ENCODE measurements around the gene PKDCC.

Gene PKDCC

DNA sequence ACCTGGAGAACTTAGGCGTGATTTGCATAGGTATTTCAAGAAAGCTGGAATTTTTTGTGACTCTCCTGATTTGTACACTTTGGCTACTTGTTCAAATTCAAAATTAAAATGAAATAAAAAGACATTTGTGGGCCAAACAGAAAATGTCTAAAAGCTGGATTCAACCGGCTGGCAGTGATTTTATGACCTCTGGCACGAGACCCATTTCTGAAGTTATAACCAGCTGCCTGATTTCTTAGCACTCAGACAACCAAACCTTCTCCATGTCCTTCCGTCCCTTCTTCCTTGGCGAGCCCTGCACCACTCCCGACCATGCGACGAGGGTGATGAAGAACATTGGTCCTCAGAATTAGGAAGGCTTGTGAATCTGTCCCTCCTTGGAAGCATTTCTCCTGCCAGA is 19.7 kb downstream of the PKDCC start:
- Histone ChIP-seq H3K36me3 (ENCODE audit: low read depth) (no peaks in the 10 kb centered on the region), H3K4me3 (ENCODE audit: severe bottlenecking) (no peak overlapping the region), H3K9me3 (ENCODE audit: severe bottlenecking) (no peaks in the 10 kb centered on the region), H3K27me3 (ENCODE audit: insufficient read depth, poor library complexity, severe bottlenecking) (no peaks in the 10 kb centered on the region), H3K27ac (ENCODE audit: poor library complexity, severe bottlenecking) (no peak overlapping the region), H3K4me1 (ENCODE audit: insufficient read depth, poor library complexity, severe bottlenecking) (no peaks in the 10 kb centered on the region)
- TF ChIP-seq, protein P1, sequence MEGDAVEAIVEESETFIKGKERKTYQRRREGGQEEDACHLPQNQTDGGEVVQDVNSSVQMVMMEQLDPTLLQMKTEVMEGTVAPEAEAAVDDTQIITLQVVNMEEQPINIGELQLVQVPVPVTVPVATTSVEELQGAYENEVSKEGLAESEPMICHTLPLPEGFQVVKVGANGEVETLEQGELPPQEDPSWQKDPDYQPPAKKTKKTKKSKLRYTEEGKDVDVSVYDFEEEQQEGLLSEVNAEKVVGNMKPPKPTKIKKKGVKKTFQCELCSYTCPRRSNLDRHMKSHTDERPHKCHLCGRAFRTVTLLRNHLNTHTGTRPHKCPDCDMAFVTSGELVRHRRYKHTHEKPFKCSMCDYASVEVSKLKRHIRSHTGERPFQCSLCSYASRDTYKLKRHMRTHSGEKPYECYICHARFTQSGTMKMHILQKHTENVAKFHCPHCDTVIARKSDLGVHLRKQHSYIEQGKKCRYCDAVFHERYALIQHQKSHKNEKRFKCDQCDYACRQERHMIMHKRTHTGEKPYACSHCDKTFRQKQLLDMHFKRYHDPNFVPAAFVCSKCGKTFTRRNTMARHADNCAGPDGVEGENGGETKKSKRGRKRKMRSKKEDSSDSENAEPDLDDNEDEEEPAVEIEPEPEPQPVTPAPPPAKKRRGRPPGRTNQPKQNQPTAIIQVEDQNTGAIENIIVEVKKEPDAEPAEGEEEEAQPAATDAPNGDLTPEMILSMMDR (IDR thresholded peaks at IDR 0.05; ENCODE audit: poor library complexity, severe bottlenecking) = no peak
- DNase-seq (ENCODE audit: low spot score) (no peak), ATAC-seq (ENCODE audit: low read depth) (no peak)

DNA sequence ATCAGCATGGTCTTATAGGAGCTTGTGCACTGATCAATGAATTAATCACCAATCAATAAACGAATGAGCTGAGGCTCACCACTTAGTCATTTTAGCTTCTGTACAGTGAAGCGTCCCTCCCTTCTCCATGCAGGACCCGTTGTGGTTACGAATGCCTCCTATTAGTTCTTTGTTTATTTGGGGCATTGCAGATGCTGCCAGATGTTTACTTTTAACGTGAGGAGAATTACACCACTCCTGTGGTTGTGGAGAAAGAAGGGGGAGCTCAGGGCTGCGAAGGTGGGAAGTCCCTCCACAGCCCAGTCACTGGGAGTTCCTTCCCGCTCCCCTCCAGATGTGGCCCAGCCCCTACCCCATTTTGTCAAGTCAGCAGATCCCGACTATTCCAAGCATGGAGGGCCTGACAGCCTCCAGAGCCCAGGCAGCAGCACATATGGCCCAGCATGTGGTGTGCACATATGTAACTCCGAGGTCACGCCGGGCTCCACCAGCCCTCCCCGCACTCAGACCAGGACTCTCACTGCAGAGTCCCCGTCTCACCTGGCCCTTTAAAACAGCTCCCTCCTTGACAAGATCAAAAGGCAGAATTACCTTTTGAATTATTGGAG is 20.9 kb downstream of the PKDCC start:
- no peak overlapping the region for H3K4me3 ChIP-seq (ENCODE audit: severe bottlenecking)
- no peak for DNase-seq (ENCODE audit: low spot score)
- H3K4me1 ChIP-seq (ENCODE audit: insufficient read depth, poor library complexity, severe bottlenecking) = no peaks in the 10 kb centered on the region
- H3K27ac ChIP-seq (ENCODE audit: poor library complexity, severe bottlenecking) = no peak overlapping the region
- TF ChIP-seq, protein P1 (IDR thresholded peaks at IDR 0.05; ENCODE audit: poor library complexity, severe bottlenecking) = no peak
- no peak for ATAC-seq (ENCODE audit: low read depth)
- no peaks in the 10 kb centered on the region for H3K36me3 ChIP-seq (ENCODE audit: low read depth)
- H3K9me3 ChIP-seq (ENCODE audit: severe bottlenecking) = no peaks in the 10 kb centered on the region
- no peaks in the 10 kb centered on the region for H3K27me3 ChIP-seq (ENCODE audit: insufficient read depth, poor library complexity, severe bottlenecking)

DNA sequence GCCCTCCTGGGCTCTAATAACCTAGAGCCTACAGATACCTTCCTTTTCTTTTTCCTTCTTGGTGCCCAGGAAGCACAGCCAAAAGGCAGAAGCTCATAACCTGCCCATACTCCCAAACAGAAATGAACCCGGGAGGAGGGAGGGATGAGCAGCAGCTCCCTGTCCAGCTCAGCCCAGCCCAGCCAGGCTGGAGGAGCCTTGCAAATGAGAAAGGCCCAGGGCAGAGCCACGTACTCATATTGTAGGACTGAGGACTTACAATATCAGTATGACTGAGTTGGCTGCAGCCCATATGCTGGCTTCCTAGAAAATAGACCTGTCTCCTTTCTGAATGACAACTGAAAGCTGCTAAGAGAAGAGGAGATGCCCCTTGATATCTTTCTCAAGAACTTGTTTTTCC is 21.7 kb downstream of the PKDCC start:
- no peaks in the 10 kb centered on the region for H3K27me3 ChIP-seq (ENCODE audit: insufficient read depth, poor library complexity, severe bottlenecking)
- H3K36me3 ChIP-seq (ENCODE audit: low read depth) = no peaks in the 10 kb centered on the region
- no peak overlapping the region for H3K27ac ChIP-seq (ENCODE audit: poor library complexity, severe bottlenecking)
- no peak overlapping the region for H3K4me3 ChIP-seq (ENCODE audit: severe bottlenecking)
- TF ChIP-seq, protein P1 (IDR thresholded peaks at IDR 0.05; ENCODE audit: poor library complexity, severe bottlenecking) = no peak
- DNase-seq (ENCODE audit: low spot score) (no peak), ATAC-seq (ENCODE audit: low read depth) (no peak)
- H3K4me1 ChIP-seq (ENCODE audit: insufficient read depth, poor library complexity, severe bottlenecking) = no peaks in the 10 kb centered on the region
- H3K9me3 ChIP-seq (ENCODE audit: severe bottlenecking) = no peaks in the 10 kb centered on the region

DNA sequence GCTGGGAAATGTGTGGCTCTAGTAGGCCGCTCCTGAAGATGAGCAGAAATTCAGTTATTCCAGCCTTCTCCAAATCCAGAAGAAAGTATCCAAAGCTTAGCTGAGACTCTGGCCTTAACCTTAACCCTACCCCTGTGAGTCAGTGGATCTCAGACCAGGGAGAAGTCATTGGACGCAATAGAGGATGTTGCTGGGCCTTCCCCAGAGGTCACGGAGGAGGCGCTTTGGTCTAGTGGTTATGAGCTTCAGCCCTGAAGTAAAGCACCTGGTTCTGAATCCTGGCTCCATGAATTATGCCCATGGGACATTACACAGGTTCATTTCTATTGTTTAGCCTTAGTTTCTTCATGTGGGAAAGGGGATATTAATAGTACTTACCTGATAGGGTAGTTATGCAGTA is 24.0 kb downstream of the PKDCC start:
- no peaks in the 10 kb centered on the region for H3K27me3 ChIP-seq (ENCODE audit: insufficient read depth, poor library complexity, severe bottlenecking)
- no peaks in the 10 kb centered on the region for H3K4me1 ChIP-seq (ENCODE audit: insufficient read depth, poor library complexity, severe bottlenecking)
- no peak for ATAC-seq (ENCODE audit: low read depth)
- no peaks in the 10 kb centered on the region for H3K36me3 ChIP-seq (ENCODE audit: low read depth)
- no peaks in the 10 kb centered on the region for H3K9me3 ChIP-seq (ENCODE audit: severe bottlenecking)
- DNase-seq (ENCODE audit: low spot score) = no peak
- H3K27ac ChIP-seq (ENCODE audit: poor library complexity, severe bottlenecking) = no peak overlapping the region
- TF ChIP-seq, protein P1 (IDR thresholded peaks at IDR 0.05; ENCODE audit: poor library complexity, severe bottlenecking) = no peak
- no peak overlapping the region for H3K4me3 ChIP-seq (ENCODE audit: severe bottlenecking)

DNA sequence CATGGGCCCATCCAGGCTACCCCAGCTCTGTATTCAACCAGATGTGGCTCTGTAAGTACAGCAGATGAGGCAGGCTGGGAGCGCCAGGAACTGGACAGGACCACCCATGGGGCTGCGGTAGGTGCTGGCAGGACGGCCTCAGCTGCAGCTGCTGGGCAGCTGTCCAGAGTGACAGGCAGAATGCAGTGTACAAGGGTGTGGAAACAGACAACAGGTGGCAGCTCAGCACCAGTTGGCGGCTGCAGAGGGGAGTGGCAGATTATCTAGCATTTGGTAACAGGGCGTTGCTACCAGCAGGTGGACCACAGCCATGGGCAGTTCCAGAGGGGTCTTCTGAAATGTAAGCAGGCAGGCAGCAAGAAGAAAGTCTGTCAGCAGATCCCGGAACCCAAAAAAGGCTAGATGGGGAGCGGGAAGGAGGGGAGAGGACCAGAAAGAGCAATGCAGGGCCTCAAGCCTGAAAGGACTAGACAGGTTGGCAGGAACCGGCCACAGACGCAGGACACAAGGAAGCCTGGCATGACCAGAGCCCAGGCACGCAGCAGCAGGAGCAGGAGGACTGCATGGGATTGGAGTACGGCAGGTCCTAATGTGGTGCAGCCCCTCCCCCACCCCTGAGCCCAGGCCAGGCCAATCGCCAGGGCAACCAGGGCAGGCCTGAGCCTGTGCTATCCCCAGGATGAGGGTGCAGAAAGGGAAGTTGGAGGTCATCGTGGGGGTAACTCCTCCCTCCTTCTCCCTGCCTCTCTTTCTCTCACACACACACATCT is 24.7 kb downstream of the PKDCC start:
- no peak overlapping the region for H3K27ac ChIP-seq (ENCODE audit: poor library complexity, severe bottlenecking)
- H3K36me3 ChIP-seq (ENCODE audit: low read depth) = no peaks in the 10 kb centered on the region
- no peak overlapping the region for H3K4me3 ChIP-seq (ENCODE audit: severe bottlenecking)
- no peak for DNase-seq (ENCODE audit: low spot score)
- ATAC-seq (ENCODE audit: low read depth) = peak; percentile 53
- H3K27me3 ChIP-seq (ENCODE audit: insufficient read depth, poor library complexity, severe bottlenecking) = no peaks in the 10 kb centered on the region
- no peaks in the 10 kb centered on the region for H3K9me3 ChIP-seq (ENCODE audit: severe bottlenecking)
- H3K4me1 ChIP-seq (ENCODE audit: insufficient read depth, poor library complexity, severe bottlenecking) = no peaks in the 10 kb centered on the region
- TF ChIP-seq, protein P1 (IDR thresholded peaks at IDR 0.05; ENCODE audit: poor library complexity, severe bottlenecking) = no peak

Data from RWPE2 (cell line).